Mesendoderm (in vitro differentiated cells): Measurements from ENCODE around the gene ANAPC7. TPM values are rescaled to one million over a fixed set of nuclear protein-coding genes. Genes with fewer than 3 reads are reported as not detected.

Experiments used
- DNase-seq: peaks from one replicate; pipeline ENCODE4 v3.0.0; 2013
- H2AK5ac ChIP-seq: 2 replicates; pipeline ENCODE4 v1.6.1; 2013; ENCODE audit warnings: low read length, inconsistent platforms
- H2BK120ac ChIP-seq: 2 replicates; pipeline ENCODE4 v1.6.1; 2013; ENCODE audit warnings: low read depth, mild to moderate bottlenecking, low read length, moderate library complexity, mixed read lengths
- H2BK15ac ChIP-seq: replicated peaks from 2 replicates; pipeline ENCODE4 v1.6.1; 2013; ENCODE audit warnings: low read depth, mild to moderate bottlenecking, moderate library complexity
- H2BK5ac ChIP-seq: 2 replicates; pipeline ENCODE4 v1.6.1; 2013; ENCODE audit warnings: low read length, inconsistent platforms
- H3K18ac ChIP-seq: 2 replicates; pipeline ENCODE4 v1.6.1; 2013; ENCODE audit warnings: mild to moderate bottlenecking, low read length, mixed read lengths
- H3K23ac ChIP-seq: one replicate; pipeline ENCODE4 v1.6.1; 2013; ENCODE audit warnings: low read length
- H3K27ac ChIP-seq: 2 replicates; pipeline ENCODE4 v1.5.1; 2013; ENCODE audit warnings: low read depth, mild to moderate bottlenecking, inconsistent platforms, low read length, moderate library complexity
- H3K27me3 ChIP-seq: 2 replicates; pipeline ENCODE4 v1.6.1; 2013; ENCODE audit warnings: low read length, control low read depth, mild to moderate bottlenecking, inconsistent platforms; ENCODE audit not compliant: insufficient read depth, poor library complexity
- H3K36me3 ChIP-seq: 2 replicates; pipeline ENCODE4 v1.6.1; 2013; ENCODE audit warnings: low read length, inconsistent platforms; ENCODE audit not compliant: control insufficient read depth, insufficient read depth
- H3K4ac ChIP-seq: one replicate; pipeline ENCODE4 v1.6.1; 2013; ENCODE audit warnings: low read depth, mild to moderate bottlenecking, low read length, moderate library complexity
- H3K4me1 ChIP-seq: 2 replicates; pipeline ENCODE4 v1.6.1; 2013; ENCODE audit warnings: low read depth, low read length, inconsistent platforms; ENCODE audit not compliant: control insufficient read depth
- H3K4me2 ChIP-seq: 2 replicates; pipeline ENCODE4 v1.6.1; 2013; ENCODE audit warnings: low read length
- H3K4me3 ChIP-seq: 2 replicates; pipeline ENCODE4 v1.5.1; 2013; ENCODE audit warnings: mild to moderate bottlenecking, low read length
- H3K56ac ChIP-seq: one replicate; pipeline ENCODE4 v1.6.1; 2013; ENCODE audit warnings: low read length
- H3K79me1 ChIP-seq: 2 replicates; pipeline ENCODE4 v1.6.1; 2013; ENCODE audit warnings: low read length, inconsistent platforms
- H3K79me2 ChIP-seq: 2 replicates; pipeline ENCODE4 v1.6.1; 2013; ENCODE audit warnings: mild to moderate bottlenecking, low read length; ENCODE audit not compliant: control insufficient read depth, insufficient read depth
- H3K9ac ChIP-seq: 2 replicates; pipeline ENCODE4 v1.6.1; 2013; ENCODE audit warnings: low read length, inconsistent platforms
- H4K5ac ChIP-seq: one replicate; pipeline ENCODE4 v1.6.1; 2013; ENCODE audit warnings: low read length
- H4K8ac ChIP-seq: one replicate; pipeline ENCODE4 v1.6.1; 2013; ENCODE audit warnings: low read depth, mild to moderate bottlenecking, control low read depth, low read length, moderate library complexity
- WGBS: extraction: QIAGEN DNeasy Blood & Tissue Kit; methylation state at CpG from one replicate; pipeline ENCODE4 v1.1.7; 2013; ENCODE audit warnings: low lambda C conversion rate, missing lambda C conversion rate; ENCODE audit not compliant: insufficient coverage; ENCODE audit errors: extremely low coverage; 5-methylcytosine and 5-hydroxymethylcytosine counted together
- polyA plus RNA-seq, 2 experiments: library from polyadenylated mRNA; stranded (reverse); fragments of 200-250 nt; gene quantifications; one replicate each; pipeline ENCODE4 v1.2.3, GENCODE V29; 2013

Gene ANAPC7
- 48.4 TPM for polyA plus RNA-seq (2013, experiment 1 of 2)
- 46.4 TPM for polyA plus RNA-seq (2013, experiment 2 of 2)

- Histone ChIP-seq H3K79me1 (peaks cover 6% of the 10 kb centered on the region), H2AK5ac (no peak within 1 kb of the TSS), H3K36me3 (no peaks in the 10 kb centered on the region), H3K9ac (peak within 1 kb of the TSS; percentile 85), H3K4me3 (peak within 1 kb of the TSS; percentile 87), H4K8ac (peak within 1 kb of the TSS; percentile 91), H3K4me2 (peak within 1 kb of the TSS; percentile 69), H3K79me2 (peaks cover 36% of the 10 kb centered on the region), H3K56ac (peak within 1 kb of the TSS; percentile 92), H2BK15ac (no peak within 1 kb of the TSS), H4K5ac (no peak within 1 kb of the TSS), H3K4ac (peak within 1 kb of the TSS; percentile 93), H3K4me1 (no peaks in the 10 kb centered on the region), H2BK120ac (no peak within 1 kb of the TSS), H3K27ac (peak within 1 kb of the TSS; percentile 75), H3K27me3 (no peaks in the 10 kb centered on the region), H2BK5ac (peak within 1 kb of the TSS; percentile 16), H3K18ac (peak within 1 kb of the TSS; percentile 75), H3K23ac (peak within 1 kb of the TSS; percentile 59)
- DNase-seq, result peak; percentile 96
- no CpG with 5 or more reads among the region's 62 CpGs for WGBS
Observed at GRCh38 chr12:110403146-110403975, at the start of gene ANAPC7. TSS of gene ANAPC7 (minus strand) at chr12:110403708. CDS start at chr12:110403627, 81 bp downstream.

GRCh38 chr12:110451263-110451662 lies 47.8 kb upstream of the ANAPC7 start:
- no peak overlapping the region for H2BK120ac ChIP-seq
- no peak overlapping the region for H3K4me3 ChIP-seq
- no peaks in the 10 kb centered on the region for H3K36me3 ChIP-seq
- H3K56ac ChIP-seq, result no peak overlapping the region
- H2BK5ac ChIP-seq, result no peak overlapping the region
- no peak overlapping the region for H3K9ac ChIP-seq
- no CpG with 5 or more reads among the region's 1 CpG for WGBS
- peaks cover 20% of the 10 kb centered on the region for H3K79me2 ChIP-seq
- no peaks in the 10 kb centered on the region for H3K27me3 ChIP-seq
- no peak overlapping the region for H3K23ac ChIP-seq
- H3K18ac ChIP-seq, result no peak overlapping the region
- no peak overlapping the region for H3K4me2 ChIP-seq
- no peak overlapping the region for H3K27ac ChIP-seq
- H4K8ac ChIP-seq, result no peak overlapping the region
- H2BK15ac ChIP-seq, result no peak overlapping the region
- no peak for DNase-seq
- no peak overlapping the region for H3K4ac ChIP-seq
- H4K5ac ChIP-seq, result no peak overlapping the region
- no peaks in the 10 kb centered on the region for H3K4me1 ChIP-seq
- peaks cover 6% of the 10 kb centered on the region for H3K79me1 ChIP-seq
- no peak overlapping the region for H2AK5ac ChIP-seq

- Histone ChIP-seq H3K79me1 (peaks cover 6% of the 10 kb centered on the region), H3K4me3 (peak within 1 kb of the TSS; percentile 90), H3K56ac (peak within 1 kb of the TSS; percentile 97), H3K79me2 (peaks cover 20% of the 10 kb centered on the region), H3K4ac (peak within 1 kb of the TSS; percentile 60), H3K23ac (peak within 1 kb of the TSS; percentile 15), H3K18ac (peak within 1 kb of the TSS; percentile 86), H2BK5ac (peak within 1 kb of the TSS; percentile 47), H2BK120ac (peak within 1 kb of the TSS; percentile 30), H3K36me3 (peaks cover 2% of the 10 kb centered on the region), H3K27ac (peak within 1 kb of the TSS; percentile 61), H2AK5ac (no peak within 1 kb of the TSS), H4K8ac (no peak within 1 kb of the TSS), H3K27me3 (no peaks in the 10 kb centered on the region), H2BK15ac (no peak within 1 kb of the TSS), H3K9ac (peak within 1 kb of the TSS; percentile 95), H4K5ac (peak within 1 kb of the TSS; percentile 81), H3K4me2 (peak within 1 kb of the TSS; percentile 81), H3K4me1 (no peaks in the 10 kb centered on the region)
- peak; percentile 98 for DNase-seq
- WGBS, result no CpG with 5 or more reads among the region's 51 CpGs
Observed at GRCh38 chr12:110449799-110450497, 46.4 kb upstream of the ANAPC7 start, which contains the start of gene ARPC3. TSS of gene ARPC3 (minus strand) at chr12:110450337. CDS start at chr12:110450260, 77 bp downstream.

- Histone ChIP-seq H3K18ac (no peak overlapping the region), H3K27ac (no peak overlapping the region), H4K8ac (no peak overlapping the region), H3K79me2 (peaks cover 18% of the 10 kb centered on the region), H3K4me3 (no peak overlapping the region), H4K5ac (no peak overlapping the region), H3K4me1 (no peaks in the 10 kb centered on the region), H3K27me3 (no peaks in the 10 kb centered on the region), H2AK5ac (no peak overlapping the region), H3K79me1 (peaks cover 5% of the 10 kb centered on the region), H3K9ac (no peak overlapping the region), H2BK5ac (no peak overlapping the region), H3K56ac (no peak overlapping the region), H3K23ac (no peak overlapping the region), H2BK15ac (no peak overlapping the region), H3K36me3 (peaks cover 3% of the 10 kb centered on the region), H3K4ac (no peak overlapping the region), H2BK120ac (no peak overlapping the region), H3K4me2 (no peak overlapping the region)
- no CpG with 5 or more reads among the region's 3 CpGs for WGBS
- no peak for DNase-seq
Observed at GRCh38 chr12:110444455-110444854, 40.9 kb upstream of the ANAPC7 start.

GRCh38 chr12:110436231-110436630 lies 32.7 kb upstream of the ANAPC7 start:
- no CpG with 5 or more reads among the region's 2 CpGs for WGBS
- no peak overlapping the region for H3K4me3 ChIP-seq

More at GRCh38 chr12:110436231-110436630, 32.7 kb upstream of the ANAPC7 start:
- no peak overlapping the region for H3K4ac ChIP-seq
- no peak overlapping the region for H2AK5ac ChIP-seq
- no peaks in the 10 kb centered on the region for H3K4me1 ChIP-seq
- H2BK120ac ChIP-seq, result no peak overlapping the region
- H4K8ac ChIP-seq, result no peak overlapping the region
- no peak overlapping the region for H3K4me2 ChIP-seq
- no peaks in the 10 kb centered on the region for H3K27me3 ChIP-seq
- no peak overlapping the region for H4K5ac ChIP-seq
- H3K9ac ChIP-seq, result no peak overlapping the region
- no peaks in the 10 kb centered on the region for H3K79me2 ChIP-seq
- H3K18ac ChIP-seq, result no peak overlapping the region
- H3K36me3 ChIP-seq, result peaks cover 4% of the 10 kb centered on the region
- no peaks in the 10 kb centered on the region for H3K79me1 ChIP-seq
- H3K23ac ChIP-seq, result no peak overlapping the region
- no peak overlapping the region for H3K56ac ChIP-seq
- no peak overlapping the region for H2BK15ac ChIP-seq
- DNase-seq, result no peak
- no peak overlapping the region for H3K27ac ChIP-seq
- no peak overlapping the region for H2BK5ac ChIP-seq
